ENCODE data around the gene ALPK3. TPM values are rescaled to one million over a fixed set of nuclear protein-coding genes. Genes with fewer than 3 reads are reported as not detected.

The ALPK3 gene
- total RNA-seq, 1 experiment from 2014 or later: 16.5 TPM

DNA sequence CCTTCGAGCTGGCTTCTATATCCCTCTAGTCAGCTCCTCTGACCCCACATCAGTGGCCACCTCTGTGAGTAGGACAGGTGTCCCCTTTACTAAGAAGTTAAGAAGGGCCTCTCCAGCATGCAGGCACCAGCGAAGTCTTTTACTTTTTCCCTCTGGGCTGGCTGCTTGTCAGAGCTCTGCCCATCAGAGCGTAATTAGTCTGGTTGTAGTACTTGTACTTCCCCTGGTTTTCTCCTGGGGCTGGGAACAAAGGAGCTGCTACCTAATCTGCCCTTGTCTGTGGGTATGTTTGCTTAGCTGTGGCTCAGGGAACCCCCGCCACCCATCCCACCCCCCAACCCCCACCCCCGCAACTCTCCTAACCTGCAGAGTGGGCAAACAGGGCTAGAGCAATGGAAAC lies 27.4 kb upstream of the ALPK3 start:
- H3K9me3 Mint-ChIP-seq: no peaks in the 10 kb centered on the region
- no peak overlapping the region for H3K4me3 Mint-ChIP-seq
- TF ChIP-seq FOXK1 (CRISPR knock-in tag; IDR thresholded peaks at IDR 0.05): no peak
- TF ChIP-seq, protein P1, sequence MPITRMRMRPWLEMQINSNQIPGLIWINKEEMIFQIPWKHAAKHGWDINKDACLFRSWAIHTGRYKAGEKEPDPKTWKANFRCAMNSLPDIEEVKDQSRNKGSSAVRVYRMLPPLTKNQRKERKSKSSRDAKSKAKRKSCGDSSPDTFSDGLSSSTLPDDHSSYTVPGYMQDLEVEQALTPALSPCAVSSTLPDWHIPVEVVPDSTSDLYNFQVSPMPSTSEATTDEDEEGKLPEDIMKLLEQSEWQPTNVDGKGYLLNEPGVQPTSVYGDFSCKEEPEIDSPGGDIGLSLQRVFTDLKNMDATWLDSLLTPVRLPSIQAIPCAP (CRISPR knock-in tag; IDR thresholded peaks at IDR 0.05): no peak
- TF ChIP-seq, protein P2, sequence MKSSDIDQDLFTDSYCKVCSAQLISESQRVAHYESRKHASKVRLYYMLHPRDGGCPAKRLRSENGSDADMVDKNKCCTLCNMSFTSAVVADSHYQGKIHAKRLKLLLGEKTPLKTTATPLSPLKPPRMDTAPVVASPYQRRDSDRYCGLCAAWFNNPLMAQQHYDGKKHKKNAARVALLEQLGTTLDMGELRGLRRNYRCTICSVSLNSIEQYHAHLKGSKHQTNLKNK (CRISPR knock-in tag; IDR thresholded peaks at IDR 0.05): no peak
- TF ChIP-seq ZNF423 (CRISPR knock-in tag; IDR thresholded peaks at IDR 0.05): no peak
- TF ChIP-seq CREM (CRISPR knock-in tag; IDR thresholded peaks at IDR 0.05): no peak
- TF ChIP-seq, protein P3, sequence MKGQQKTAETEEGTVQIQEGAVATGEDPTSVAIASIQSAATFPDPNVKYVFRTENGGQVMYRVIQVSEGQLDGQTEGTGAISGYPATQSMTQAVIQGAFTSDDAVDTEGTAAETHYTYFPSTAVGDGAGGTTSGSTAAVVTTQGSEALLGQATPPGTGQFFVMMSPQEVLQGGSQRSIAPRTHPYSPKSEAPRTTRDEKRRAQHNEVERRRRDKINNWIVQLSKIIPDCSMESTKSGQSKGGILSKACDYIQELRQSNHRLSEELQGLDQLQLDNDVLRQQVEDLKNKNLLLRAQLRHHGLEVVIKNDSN (CRISPR knock-in tag; IDR thresholded peaks at IDR 0.05): no peak
- TF ChIP-seq FOXJ3 (CRISPR knock-in tag; IDR thresholded peaks at IDR 0.05; ENCODE audit: borderline replicate concordance): no peak
- TF ChIP-seq, protein P4, sequence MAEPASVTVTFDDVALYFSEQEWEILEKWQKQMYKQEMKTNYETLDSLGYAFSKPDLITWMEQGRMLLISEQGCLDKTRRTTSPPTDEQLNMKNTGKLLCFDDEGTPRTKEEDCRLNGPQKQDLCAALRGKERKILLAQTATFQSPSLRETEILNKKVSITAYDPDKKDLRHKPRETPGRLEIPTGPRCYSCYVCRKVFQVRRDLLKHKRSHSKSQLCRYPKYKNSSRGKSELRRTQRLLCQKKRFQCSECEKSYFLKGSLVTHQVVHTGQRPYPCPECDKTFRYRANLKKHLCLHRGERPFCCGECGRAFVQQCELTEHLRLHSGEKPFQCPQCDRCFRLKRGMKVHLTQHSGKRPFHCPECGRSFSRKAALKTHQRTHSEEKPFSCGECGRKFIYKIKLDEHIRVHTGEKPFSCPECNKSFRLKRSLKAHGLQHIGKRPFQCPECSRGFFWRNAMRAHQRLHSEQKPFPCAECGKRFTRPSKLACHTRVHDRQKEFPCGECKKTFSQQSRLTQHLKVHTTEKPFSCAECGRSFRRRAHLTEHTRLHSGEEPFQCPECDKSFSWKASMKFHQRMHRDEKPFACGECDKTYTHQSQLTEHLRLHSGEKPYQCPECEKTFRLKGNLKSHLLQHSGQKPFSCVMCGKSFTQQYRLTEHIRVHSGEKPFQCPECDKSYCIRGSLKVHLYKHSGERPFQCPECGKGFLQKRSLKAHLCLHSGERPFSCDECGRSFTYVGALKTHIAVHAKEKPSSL (CRISPR knock-in tag; conservative IDR thresholded peaks at IDR 0.05): no peak
- no peak for TF ChIP-seq RELA (CRISPR knock-in tag; IDR thresholded peaks at IDR 0.05; ENCODE audit: borderline replicate concordance)
- TF ChIP-seq, protein P5, sequence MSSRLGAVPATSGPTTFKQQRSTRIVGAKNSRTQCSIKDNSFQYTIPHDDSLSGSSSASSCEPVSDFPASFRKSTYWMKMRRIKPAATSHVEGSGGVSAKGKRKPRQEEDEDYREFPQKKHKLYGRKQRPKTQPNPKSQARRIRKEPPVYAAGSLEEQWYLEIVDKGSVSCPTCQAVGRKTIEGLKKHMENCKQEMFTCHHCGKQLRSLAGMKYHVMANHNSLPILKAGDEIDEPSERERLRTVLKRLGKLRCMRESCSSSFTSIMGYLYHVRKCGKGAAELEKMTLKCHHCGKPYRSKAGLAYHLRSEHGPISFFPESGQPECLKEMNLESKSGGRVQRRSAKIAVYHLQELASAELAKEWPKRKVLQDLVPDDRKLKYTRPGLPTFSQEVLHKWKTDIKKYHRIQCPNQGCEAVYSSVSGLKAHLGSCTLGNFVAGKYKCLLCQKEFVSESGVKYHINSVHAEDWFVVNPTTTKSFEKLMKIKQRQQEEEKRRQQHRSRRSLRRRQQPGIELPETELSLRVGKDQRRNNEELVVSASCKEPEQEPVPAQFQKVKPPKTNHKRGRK (CRISPR knock-in tag; IDR thresholded peaks at IDR 0.05; ENCODE audit: borderline replicate concordance): no peak
- no peak for TF ChIP-seq MXD4 (CRISPR knock-in tag; IDR thresholded peaks at IDR 0.05; ENCODE audit: borderline replicate concordance)
- TF ChIP-seq CBFB (CRISPR knock-in tag; IDR thresholded peaks at IDR 0.05; ENCODE audit: low read depth): no peak
- H3K4me1 Mint-ChIP-seq: peaks cover 6% of the 10 kb centered on the region; the same call in 1 of the 2 replicates
- H3K27ac Mint-ChIP-seq: no peak overlapping the region
- DNase-seq (ENCODE audit: low spot score) (no peak), ATAC-seq (no peak; the same call in none of the 2 replicates)
- peaks cover 22% of the 10 kb centered on the region for H3K36me3 Mint-ChIP-seq
- ChIA-PET CTCF (interaction anchor here (1.2 kb wide), 1 partner anchor 89 kb away, joined by 3 read pairs; no protein-coding TSS in a partner anchor), POLR2A (interaction anchor here (1.2 kb wide), 1 partner anchor 74 kb away, joined by 3 read pairs; the partner anchor contains the start of gene SEC11A)
- no peaks in the 10 kb centered on the region for H3K27me3 Mint-ChIP-seq (ENCODE audit: low read depth)

DNA sequence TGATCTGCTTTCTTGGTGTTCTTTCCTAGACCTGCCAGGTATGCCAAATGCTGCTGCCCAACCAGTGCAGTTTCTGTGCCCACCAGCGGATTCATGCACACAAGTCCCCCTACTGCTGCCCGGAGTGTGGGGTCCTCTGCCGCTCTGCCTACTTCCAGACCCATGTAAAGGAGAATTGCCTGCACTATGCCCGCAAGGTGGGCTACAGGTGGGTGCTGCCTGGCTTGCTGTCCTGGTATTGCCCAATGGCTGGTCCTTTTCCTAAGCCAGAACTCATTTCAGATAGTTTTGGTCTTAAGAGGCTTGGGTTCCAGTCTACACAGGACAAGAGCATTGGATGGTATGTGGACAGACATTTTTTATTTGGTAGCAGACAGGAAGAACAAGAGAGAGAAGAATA lies 26.5 kb upstream of the ALPK3 start:
- Mint-ChIP-seq H3K36me3 (peaks cover 18% of the 10 kb centered on the region), H3K9me3 (no peaks in the 10 kb centered on the region), H3K27ac (peak overlapping the region; percentile 54; the same call in 1 of the 2 replicates), H3K27me3 (ENCODE audit: low read depth) (no peaks in the 10 kb centered on the region), H3K4me3 (no peak overlapping the region), H3K4me1 (peaks cover 6% of the 10 kb centered on the region; the same call in 1 of the 2 replicates)
- TF ChIP-seq MYBL2 (CRISPR knock-in tag; IDR thresholded peaks at IDR 0.05) (no peak), CBFB (CRISPR knock-in tag; IDR thresholded peaks at IDR 0.05; ENCODE audit: low read depth) (no peak), TEAD4 (CRISPR knock-in tag; IDR thresholded peaks at IDR 0.05) (no peak), SP1 (CRISPR knock-in tag; conservative IDR thresholded peaks at IDR 0.05) (no peak), TEAD1 (CRISPR knock-in tag; IDR thresholded peaks at IDR 0.05) (no peak), MXD4 (CRISPR knock-in tag; IDR thresholded peaks at IDR 0.05; ENCODE audit: borderline replicate concordance) (no peak), NFE2L1 (CRISPR knock-in tag; IDR thresholded peaks at IDR 0.05) (no peak), HMGA2 (CRISPR knock-in tag; IDR thresholded peaks at IDR 0.05) (no peak), NR3C1 (CRISPR knock-in tag; conservative IDR thresholded peaks at IDR 0.05; ENCODE audit: low read depth) (no peak)
- TF ChIP-seq, protein P6, sequence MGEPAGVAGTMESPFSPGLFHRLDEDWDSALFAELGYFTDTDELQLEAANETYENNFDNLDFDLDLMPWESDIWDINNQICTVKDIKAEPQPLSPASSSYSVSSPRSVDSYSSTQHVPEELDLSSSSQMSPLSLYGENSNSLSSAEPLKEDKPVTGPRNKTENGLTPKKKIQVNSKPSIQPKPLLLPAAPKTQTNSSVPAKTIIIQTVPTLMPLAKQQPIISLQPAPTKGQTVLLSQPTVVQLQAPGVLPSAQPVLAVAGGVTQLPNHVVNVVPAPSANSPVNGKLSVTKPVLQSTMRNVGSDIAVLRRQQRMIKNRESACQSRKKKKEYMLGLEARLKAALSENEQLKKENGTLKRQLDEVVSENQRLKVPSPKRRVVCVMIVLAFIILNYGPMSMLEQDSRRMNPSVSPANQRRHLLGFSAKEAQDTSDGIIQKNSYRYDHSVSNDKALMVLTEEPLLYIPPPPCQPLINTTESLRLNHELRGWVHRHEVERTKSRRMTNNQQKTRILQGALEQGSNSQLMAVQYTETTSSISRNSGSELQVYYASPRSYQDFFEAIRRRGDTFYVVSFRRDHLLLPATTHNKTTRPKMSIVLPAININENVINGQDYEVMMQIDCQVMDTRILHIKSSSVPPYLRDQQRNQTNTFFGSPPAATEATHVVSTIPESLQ (CRISPR knock-in tag; IDR thresholded peaks at IDR 0.05): no peak
- TF ChIP-seq, protein P2 (CRISPR knock-in tag; IDR thresholded peaks at IDR 0.05): no peak
- TF ChIP-seq, protein P7, sequence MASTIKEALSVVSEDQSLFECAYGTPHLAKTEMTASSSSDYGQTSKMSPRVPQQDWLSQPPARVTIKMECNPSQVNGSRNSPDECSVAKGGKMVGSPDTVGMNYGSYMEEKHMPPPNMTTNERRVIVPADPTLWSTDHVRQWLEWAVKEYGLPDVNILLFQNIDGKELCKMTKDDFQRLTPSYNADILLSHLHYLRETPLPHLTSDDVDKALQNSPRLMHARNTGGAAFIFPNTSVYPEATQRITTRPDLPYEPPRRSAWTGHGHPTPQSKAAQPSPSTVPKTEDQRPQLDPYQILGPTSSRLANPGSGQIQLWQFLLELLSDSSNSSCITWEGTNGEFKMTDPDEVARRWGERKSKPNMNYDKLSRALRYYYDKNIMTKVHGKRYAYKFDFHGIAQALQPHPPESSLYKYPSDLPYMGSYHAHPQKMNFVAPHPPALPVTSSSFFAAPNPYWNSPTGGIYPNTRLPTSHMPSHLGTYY (CRISPR knock-in tag; IDR thresholded peaks at IDR 0.05): no peak
- TF ChIP-seq, protein P8, sequence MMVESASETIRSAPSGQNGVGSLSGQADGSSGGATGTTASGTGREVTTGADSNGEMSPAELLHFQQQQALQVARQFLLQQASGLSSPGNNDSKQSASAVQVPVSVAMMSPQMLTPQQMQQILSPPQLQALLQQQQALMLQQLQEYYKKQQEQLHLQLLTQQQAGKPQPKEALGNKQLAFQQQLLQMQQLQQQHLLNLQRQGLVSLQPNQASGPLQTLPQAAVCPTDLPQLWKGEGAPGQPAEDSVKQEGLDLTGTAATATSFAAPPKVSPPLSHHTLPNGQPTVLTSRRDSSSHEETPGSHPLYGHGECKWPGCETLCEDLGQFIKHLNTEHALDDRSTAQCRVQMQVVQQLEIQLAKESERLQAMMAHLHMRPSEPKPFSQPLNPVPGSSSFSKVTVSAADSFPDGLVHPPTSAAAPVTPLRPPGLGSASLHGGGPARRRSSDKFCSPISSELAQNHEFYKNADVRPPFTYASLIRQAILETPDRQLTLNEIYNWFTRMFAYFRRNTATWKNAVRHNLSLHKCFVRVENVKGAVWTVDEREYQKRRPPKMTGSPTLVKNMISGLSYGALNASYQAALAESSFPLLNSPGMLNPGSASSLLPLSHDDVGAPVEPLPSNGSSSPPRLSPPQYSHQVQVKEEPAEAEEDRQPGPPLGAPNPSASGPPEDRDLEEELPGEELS (CRISPR knock-in tag; IDR thresholded peaks at IDR 0.05): no peak
- ChIA-PET POLR2A (interaction anchor here (0.7 kb wide), 1 partner anchor 12 kb away, joined by 3 read pairs; no protein-coding TSS in a partner anchor), CTCF (interaction anchor here (1.2 kb wide), 2 partner anchors 88 to 203 kb away, joined by 3 read pairs; no protein-coding TSS in a partner anchor)
- ATAC-seq: no peak
- no peak for DNase-seq (ENCODE audit: low spot score)
